Astrocyte (in vitro differentiated cells and primary cell): Measurements from ENCODE around the gene ITPK1. TPM values are rescaled to one million over a fixed set of nuclear protein-coding genes. Genes with fewer than 3 reads are reported as not detected.

Source experiments
- DNase-seq: peaks from one replicate; pipeline ENCODE4 v3.0.0-alpha.2; 2010; ENCODE audit warnings: low read depth
- FAIRE-seq: peaks from 2 replicates; lab custom pipeline; 2011; peaks lifted over from hg19 to GRCh38; lab: Jason Lieb, UNC
- H2AFZ ChIP-seq: 2 replicates; pipeline ENCODE4 v1.6.0; 2012; ENCODE audit warnings: low read depth, low read length, inconsistent platforms
- H3K27ac ChIP-seq: 2 replicates; pipeline ENCODE4 v1.5.1; 2011; ENCODE audit warnings: low read depth, low read length, inconsistent platforms
- H3K27me3 ChIP-seq: 2 replicates; pipeline ENCODE4 v1.6.0; 2011; ENCODE audit warnings: low read length, inconsistent platforms; ENCODE audit not compliant: insufficient read depth
- H3K36me3 ChIP-seq: 2 replicates; pipeline ENCODE4 v1.5.1; 2011; ENCODE audit warnings: low read length, inconsistent platforms; ENCODE audit not compliant: insufficient read depth
- H3K4me1 ChIP-seq: 2 replicates; pipeline ENCODE4 v1.5.1; 2011; ENCODE audit warnings: low read length, inconsistent platforms; ENCODE audit not compliant: insufficient read depth
- H3K4me2 ChIP-seq: 2 replicates; pipeline ENCODE4 v1.6.0; 2012; ENCODE audit warnings: low read length, inconsistent platforms
- H3K4me3 ChIP-seq: 2 replicates; pipeline ENCODE4 v1.5.1; 2011; ENCODE audit warnings: low read depth, mild to moderate bottlenecking, low read length, inconsistent platforms; ENCODE audit not compliant: insufficient read depth
- H3K79me2 ChIP-seq: 2 replicates; pipeline ENCODE4 v1.6.0; 2012; ENCODE audit warnings: mild to moderate bottlenecking, low read length, inconsistent platforms; ENCODE audit not compliant: insufficient read depth
- H3K9ac ChIP-seq: 2 replicates; pipeline ENCODE4 v1.6.0; 2012; ENCODE audit warnings: mild to moderate bottlenecking, low read length, inconsistent platforms
- H3K9me3 ChIP-seq: 2 replicates; pipeline ENCODE4 v1.5.1; 2012; ENCODE audit warnings: low read depth, mild to moderate bottlenecking, low read length, inconsistent platforms; ENCODE audit not compliant: insufficient read depth
- H4K20me1 ChIP-seq: 2 replicates; pipeline ENCODE4 v1.6.0; 2012; ENCODE audit warnings: low read length, inconsistent platforms; ENCODE audit not compliant: insufficient read depth
- H3K27ac Mint-ChIP-seq: one replicate; pipeline ENCODE4 v1.8.0; 2021; ENCODE audit warnings: mild to moderate bottlenecking, mixed read lengths; ENCODE audit not compliant: unreplicated experiment
- H3K27me3 Mint-ChIP-seq: one replicate; pipeline ENCODE4 v1.8.0; 2021; ENCODE audit warnings: low read depth, mixed read lengths; ENCODE audit not compliant: unreplicated experiment
- H3K36me3 Mint-ChIP-seq: one replicate; pipeline ENCODE4 v1.8.0; 2021; ENCODE audit warnings: low read depth, mixed read lengths; ENCODE audit not compliant: unreplicated experiment
- H3K4me1 Mint-ChIP-seq: one replicate; pipeline ENCODE4 v1.8.0; 2021; ENCODE audit warnings: low read depth, mixed read lengths; ENCODE audit not compliant: unreplicated experiment
- H3K4me3 Mint-ChIP-seq: one replicate; pipeline ENCODE4 v1.8.0; 2021; ENCODE audit warnings: mild to moderate bottlenecking, moderate library complexity, mixed read lengths; ENCODE audit not compliant: unreplicated experiment
- H3K9me3 Mint-ChIP-seq: one replicate; pipeline ENCODE4 v1.8.0; 2021; ENCODE audit warnings: mild to moderate bottlenecking, mixed read lengths; ENCODE audit not compliant: unreplicated experiment
- CTCF ChIP-seq: IDR thresholded peaks from 2 replicates; pipeline ENCODE4 v1.5.1; 2011; ENCODE audit warnings: low read depth, mild to moderate bottlenecking, inconsistent platforms, low read length, moderate library complexity; ENCODE audit not compliant: insufficient read depth
- EZH2 ChIP-seq: IDR thresholded peaks from 2 replicates; pipeline ENCODE4 v1.6.1; 2012; ENCODE audit warnings: mild to moderate bottlenecking, low read length, inconsistent platforms; ENCODE audit not compliant: insufficient read depth
- total RNA-seq: library from RNA; stranded (reverse); gene quantifications from 2 replicates; pipeline ENCODE4 v1.2.1, GENCODE V29; 2021

Gene ITPK1
- total RNA-seq, 1 donor from 2014 or later, result 13.0 TPM

- DNase-seq (no peak), FAIRE-seq (no peak)
- Mint-ChIP-seq H3K4me1 (peaks cover 14% of the 10 kb centered on the region), H3K9me3 (no peaks in the 10 kb centered on the region), H3K27ac (no peak overlapping the region), H3K36me3 (peaks cover 2% of the 10 kb centered on the region), H3K4me3 (no peak overlapping the region), H3K27me3 (peaks cover 43% of the 10 kb centered on the region)
- Histone ChIP-seq H4K20me1 (peaks cover 45% of the 10 kb centered on the region), H2AFZ (no peak overlapping the region), H3K27me3 (no peaks in the 10 kb centered on the region), H3K4me2 (no peak overlapping the region), H3K36me3 (no peaks in the 10 kb centered on the region), H3K4me1 (peaks cover 9% of the 10 kb centered on the region), H3K79me2 (no peaks in the 10 kb centered on the region), H3K9me3 (no peaks in the 10 kb centered on the region), H3K4me3 (no peak overlapping the region), H3K9ac (no peak overlapping the region), H3K27ac (no peak overlapping the region)
- TF ChIP-seq CTCF (no peak), EZH2 (no peak)
These were observed 100.2 kb downstream of the ITPK1 start for GRCh38 chr14:93015505-93015904.

DNA sequence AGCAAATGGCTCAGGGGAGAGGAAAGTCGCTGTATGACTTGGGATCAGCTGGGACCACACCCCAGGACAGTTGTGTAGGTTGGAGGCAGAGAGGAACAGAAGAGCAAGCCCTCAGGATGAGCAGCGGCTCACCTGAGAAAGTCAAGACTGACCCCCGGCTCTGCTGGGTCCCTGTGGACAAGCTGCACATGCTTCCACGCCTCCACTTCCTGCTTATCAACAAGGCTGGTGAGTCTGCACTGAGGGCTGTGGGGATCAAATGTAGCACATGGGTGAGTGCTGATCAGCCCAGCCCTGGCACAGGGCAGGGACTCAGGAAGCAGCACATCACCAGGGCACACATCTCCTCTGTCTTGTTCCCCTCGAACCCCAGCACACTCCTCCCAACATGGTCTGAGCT, 100.7 kb downstream of the ITPK1 start:
- no peaks in the 10 kb centered on the region for H3K79me2 ChIP-seq
- no peaks in the 10 kb centered on the region for H3K36me3 ChIP-seq
- H4K20me1 ChIP-seq, result peaks cover 45% of the 10 kb centered on the region
- H3K4me2 ChIP-seq, result no peak overlapping the region
- no peaks in the 10 kb centered on the region for H3K27me3 ChIP-seq
- H3K27ac ChIP-seq, result no peak overlapping the region
- H3K27me3 Mint-ChIP-seq, result peaks cover 40% of the 10 kb centered on the region
- no peak overlapping the region for H3K27ac Mint-ChIP-seq
- no peak for TF ChIP-seq EZH2
- TF ChIP-seq CTCF, result no peak
- H2AFZ ChIP-seq, result no peak overlapping the region
- H3K9ac ChIP-seq, result no peak overlapping the region
- H3K4me3 Mint-ChIP-seq, result no peak overlapping the region
- no peaks in the 10 kb centered on the region for H3K9me3 Mint-ChIP-seq
- H3K36me3 Mint-ChIP-seq, result peaks cover 2% of the 10 kb centered on the region
- peaks cover 9% of the 10 kb centered on the region for H3K4me1 ChIP-seq
- DNase-seq, result no peak
- H3K4me1 Mint-ChIP-seq, result peaks cover 16% of the 10 kb centered on the region
- H3K9me3 ChIP-seq, result no peaks in the 10 kb centered on the region
- H3K4me3 ChIP-seq, result no peak overlapping the region
- FAIRE-seq, result no peak

GRCh38 chr14:93014058-93015023, 101.4 kb downstream of the ITPK1 start:
- no peaks in the 10 kb centered on the region for H3K79me2 ChIP-seq
- Mint-ChIP-seq H3K9me3 (no peaks in the 10 kb centered on the region), H3K27me3 (peaks cover 43% of the 10 kb centered on the region), H3K4me1 (peaks cover 17% of the 10 kb centered on the region), H3K4me3 (no peak overlapping the region), H3K27ac (no peak overlapping the region), H3K36me3 (peaks cover 2% of the 10 kb centered on the region)
- no peak overlapping the region for H3K9ac ChIP-seq
- H3K27me3 ChIP-seq, result no peaks in the 10 kb centered on the region
- no peaks in the 10 kb centered on the region for H3K36me3 ChIP-seq
- no peaks in the 10 kb centered on the region for H3K9me3 ChIP-seq
- H3K4me1 ChIP-seq, result peaks cover 9% of the 10 kb centered on the region
- FAIRE-seq, result no peak
- no peak overlapping the region for H3K4me3 ChIP-seq
- H2AFZ ChIP-seq, result no peak overlapping the region
- H3K27ac ChIP-seq, result no peak overlapping the region
- no peak for TF ChIP-seq CTCF
- TF ChIP-seq EZH2, result no peak
- H4K20me1 ChIP-seq, result peaks cover 46% of the 10 kb centered on the region
- no peak overlapping the region for H3K4me2 ChIP-seq
- no peak for DNase-seq
